GM12891 (cell line): ENCODE data around the gene SUCO.

Experiments
- PAX5 ChIP-seq: IDR thresholded peaks from 2 replicates; pipeline ENCODE4 v1.6.1; 2011; ENCODE audit warnings: low read length, moderate library complexity, mild to moderate bottlenecking; ENCODE audit not compliant: insufficient read depth, severe bottlenecking
- POLR2A ChIP-seq: IDR thresholded peaks from 2 replicates; pipeline ENCODE4 v1.6.1; 2011; ENCODE audit warnings: low read depth, low read length, control low read depth
- POLR2AphosphoS5 ChIP-seq: IDR thresholded peaks from 2 replicates; pipeline ENCODE4 v1.6.1; 2011; ENCODE audit warnings: low read depth, low read length, control low read depth
- SPI1 ChIP-seq: IDR thresholded peaks from 2 replicates; pipeline ENCODE4 v1.6.1; 2011; ENCODE audit warnings: low read depth, low read length, control low read depth
- TAF1 ChIP-seq: IDR thresholded peaks from 2 replicates; pipeline ENCODE4 v1.6.1; 2011; ENCODE audit warnings: low read depth, low read length, control low read depth

GRCh38 chr1:172515436-172515835, 17.5 kb upstream of the SUCO start:
- TF ChIP-seq POLR2A (no peak), POLR2AphosphoS5 (no peak), SPI1 (no peak), TAF1 (no peak), PAX5 (no peak)
